GM12878 (cell line): ENCODE data around the gene FAM193A. TPM values are rescaled to one million over a fixed set of nuclear protein-coding genes. Genes with fewer than 3 reads are reported as not detected.
A peak's percentile ranks its signal among the peaks of the same experiment; 100 is the strongest.

Experiments
- CBX3 ChIP-seq: fragments of 200-600 bp; sonication (generic); IDR thresholded peaks from 2 replicates; pipeline ENCODE4 v1.6.1; 2016; ENCODE audit warnings: low read depth, borderline replicate concordance
- FOXM1 ChIP-seq: IDR thresholded peaks from 2 replicates; pipeline ENCODE4 v1.6.1; 2012; ENCODE audit warnings: low read depth, mild to moderate bottlenecking, inconsistent platforms, low read length, moderate library complexity
- HDGF ChIP-seq: fragments of 450-650 bp; IDR thresholded peaks from 2 replicates; pipeline ENCODE4 v1.6.1; 2016; ENCODE audit warnings: antibody characterized with exemption
- MEF2A ChIP-seq: IDR thresholded peaks from 2 replicates; pipeline ENCODE4 v1.6.1; 2011; ENCODE audit warnings: low read depth, mild to moderate bottlenecking, low read length, moderate library complexity; ENCODE audit not compliant: insufficient read depth
- NFIC ChIP-seq: IDR thresholded peaks from 2 replicates; pipeline ENCODE4 v1.6.1; 2012; ENCODE audit warnings: low read depth, mild to moderate bottlenecking, inconsistent platforms, low read length, moderate library complexity
- NFYB ChIP-seq: IDR thresholded peaks from 2 replicates; pipeline ENCODE4 v1.6.1; 2011; ENCODE audit warnings: low read depth, mild to moderate bottlenecking, low read length, improper control_type of control experiment, moderate library complexity; ENCODE audit not compliant: insufficient read depth
- RCOR1 ChIP-seq: conservative IDR thresholded peaks from 2 replicates; pipeline ENCODE4 v1.6.1; 2012; ENCODE audit warnings: low read depth, low read length, improper control_type of control experiment
- SMARCA5 ChIP-seq: fragments of 450-650 bp; IDR thresholded peaks from 2 replicates; pipeline ENCODE4 v1.6.1; 2017; ENCODE audit warnings: mild to moderate bottlenecking
- YBX1 ChIP-seq: fragments of 450-650 bp; IDR thresholded peaks from 2 replicates; pipeline ENCODE4 v1.6.1; 2016; ENCODE audit warnings: antibody characterized with exemption
- ZNF384 ChIP-seq: IDR thresholded peaks from 2 replicates; pipeline ENCODE4 v1.6.1; 2012; ENCODE audit warnings: low read depth, mild to moderate bottlenecking, low read length, improper control_type of control experiment, borderline replicate concordance
- polyA plus RNA-seq, 11 experiments: library from polyadenylated mRNA; depleted of rRNA in 4 of 11; unstranded in 6 of 11; stranded (reverse) in 5 of 11; fragments of >200 nt; fragmentation: Nextera tagmentation in 4 of 11; fragmentation: Illumina TruSeq in 1 of 11; extraction: Ambion mirVana in 4 of 11; extraction: Trizol in 1 of 11; gene quantifications; 1 replicate in 1 of 11; 2 replicates in 10 of 11; pipeline versions ENCODE4 v1.2.1 to v1.2.3, GENCODE V29; 2011 to 2016; ENCODE audit warnings: inconsistent platforms in 2 of 11, missing spikeins in 2 of 11, low read depth in 1 of 11
- total RNA-seq, 4 experiments: library from RNA; depleted of rRNA in 3 of 4; stranded (reverse); fragments of >200 nt in 3 of 4; fragmentation: Illumina TruSeq in 1 of 4; extraction: Trizol in 1 of 4; gene quantifications; 2 replicates each; pipeline versions ENCODE4 v1.2.1 to v1.2.3, GENCODE V29; 2013 to 2021
- TF ChIP-seq, protein P1 (sequence below): IDR thresholded peaks from 2 replicates; pipeline ENCODE4 v1.6.1; 2012; ENCODE audit warnings: improper control_type of control experiment, low read depth, low read length; ENCODE audit not compliant: insufficient replicate concordance
- TF ChIP-seq, protein P2 (sequence below), 3 experiments: IDR thresholded peaks in 2 of 3; conservative IDR thresholded peaks in 1 of 3; 2 replicates each; pipeline ENCODE4 v1.5.1; 2011; ENCODE audit warnings: low read depth in 3 of 3, low read length in 3 of 3, mild to moderate bottlenecking in 3 of 3, control low read depth in 2 of 3, moderate library complexity in 2 of 3, inconsistent platforms in 1 of 3, mixed read lengths in 1 of 3; ENCODE audit not compliant: control insufficient read depth in 2 of 3, insufficient read depth in 1 of 3; ENCODE audit errors: extremely low read depth in 1 of 3
- TF ChIP-seq, protein P3 (sequence below): fragments of 450-650 bp; IDR thresholded peaks from 2 replicates; pipeline ENCODE4 v1.6.1; 2017; ENCODE audit warnings: borderline replicate concordance
- TF ChIP-seq, protein P4 (sequence below): IDR thresholded peaks from 2 replicates; pipeline ENCODE4 v1.6.1; 2011; ENCODE audit warnings: low read depth, low read length, improper control_type of control experiment, borderline replicate concordance
- TF ChIP-seq, protein P5 (sequence below): IDR thresholded peaks from 2 replicates; pipeline ENCODE4 v1.6.1; 2011; ENCODE audit warnings: borderline replicate concordance, low read depth, mild to moderate bottlenecking, moderate library complexity, low read length; ENCODE audit not compliant: insufficient read depth, poor library complexity, severe bottlenecking
- TF ChIP-seq, protein P6 (sequence below): IDR thresholded peaks from 2 replicates; pipeline ENCODE4 v1.6.1; 2012; ENCODE audit warnings: low read length, inconsistent platforms

FAM193A gene
- total and polyA plus RNA-seq, 10 of the 15 experiments (the other 5 are each of a cell fraction or from before 2014, with no cell fraction given): 0.52 to 23.3 (median 7.4) TPM

DNA sequence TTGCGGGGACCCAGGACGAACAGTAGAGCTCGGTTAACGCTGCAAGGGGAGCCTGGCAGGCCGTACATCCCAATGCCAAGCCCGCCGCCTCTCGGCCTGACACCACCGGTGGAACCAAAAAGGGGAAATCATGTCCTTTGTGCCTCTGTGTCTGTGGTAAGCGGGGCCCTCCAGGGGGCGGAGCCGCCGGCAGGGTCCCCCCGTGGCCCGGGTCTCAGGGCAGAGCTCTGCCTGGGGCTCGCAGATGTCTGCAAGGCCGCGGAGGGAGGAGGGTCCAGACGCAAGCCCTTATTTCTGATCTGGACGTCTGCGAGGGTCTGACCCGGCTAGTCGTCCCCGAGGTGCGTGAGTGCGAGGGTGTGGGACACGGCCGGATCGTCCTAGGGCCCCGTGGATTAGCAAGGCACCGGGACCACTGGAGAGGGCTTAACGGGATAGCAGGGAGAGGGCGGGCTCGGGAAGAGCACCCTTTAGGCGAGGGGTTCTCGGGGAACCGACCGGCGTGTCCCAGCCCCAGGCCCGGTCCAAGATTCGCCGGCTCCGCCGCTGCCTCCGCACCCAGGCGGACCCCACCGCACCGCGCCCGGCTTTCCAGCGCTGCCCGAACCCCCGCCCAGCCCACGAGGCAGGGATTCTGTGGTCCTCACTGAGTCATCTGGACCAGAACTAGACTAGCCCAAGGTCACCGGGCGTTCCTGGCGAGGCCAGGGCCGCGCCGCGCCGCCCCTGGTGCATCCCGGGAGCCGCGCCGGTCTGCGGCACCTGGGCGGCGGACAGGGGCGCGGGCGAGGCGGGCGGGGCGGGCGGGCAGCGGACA, 863 bp upstream of the FAM193A start (continued):
- TF ChIP-seq, protein P1, sequence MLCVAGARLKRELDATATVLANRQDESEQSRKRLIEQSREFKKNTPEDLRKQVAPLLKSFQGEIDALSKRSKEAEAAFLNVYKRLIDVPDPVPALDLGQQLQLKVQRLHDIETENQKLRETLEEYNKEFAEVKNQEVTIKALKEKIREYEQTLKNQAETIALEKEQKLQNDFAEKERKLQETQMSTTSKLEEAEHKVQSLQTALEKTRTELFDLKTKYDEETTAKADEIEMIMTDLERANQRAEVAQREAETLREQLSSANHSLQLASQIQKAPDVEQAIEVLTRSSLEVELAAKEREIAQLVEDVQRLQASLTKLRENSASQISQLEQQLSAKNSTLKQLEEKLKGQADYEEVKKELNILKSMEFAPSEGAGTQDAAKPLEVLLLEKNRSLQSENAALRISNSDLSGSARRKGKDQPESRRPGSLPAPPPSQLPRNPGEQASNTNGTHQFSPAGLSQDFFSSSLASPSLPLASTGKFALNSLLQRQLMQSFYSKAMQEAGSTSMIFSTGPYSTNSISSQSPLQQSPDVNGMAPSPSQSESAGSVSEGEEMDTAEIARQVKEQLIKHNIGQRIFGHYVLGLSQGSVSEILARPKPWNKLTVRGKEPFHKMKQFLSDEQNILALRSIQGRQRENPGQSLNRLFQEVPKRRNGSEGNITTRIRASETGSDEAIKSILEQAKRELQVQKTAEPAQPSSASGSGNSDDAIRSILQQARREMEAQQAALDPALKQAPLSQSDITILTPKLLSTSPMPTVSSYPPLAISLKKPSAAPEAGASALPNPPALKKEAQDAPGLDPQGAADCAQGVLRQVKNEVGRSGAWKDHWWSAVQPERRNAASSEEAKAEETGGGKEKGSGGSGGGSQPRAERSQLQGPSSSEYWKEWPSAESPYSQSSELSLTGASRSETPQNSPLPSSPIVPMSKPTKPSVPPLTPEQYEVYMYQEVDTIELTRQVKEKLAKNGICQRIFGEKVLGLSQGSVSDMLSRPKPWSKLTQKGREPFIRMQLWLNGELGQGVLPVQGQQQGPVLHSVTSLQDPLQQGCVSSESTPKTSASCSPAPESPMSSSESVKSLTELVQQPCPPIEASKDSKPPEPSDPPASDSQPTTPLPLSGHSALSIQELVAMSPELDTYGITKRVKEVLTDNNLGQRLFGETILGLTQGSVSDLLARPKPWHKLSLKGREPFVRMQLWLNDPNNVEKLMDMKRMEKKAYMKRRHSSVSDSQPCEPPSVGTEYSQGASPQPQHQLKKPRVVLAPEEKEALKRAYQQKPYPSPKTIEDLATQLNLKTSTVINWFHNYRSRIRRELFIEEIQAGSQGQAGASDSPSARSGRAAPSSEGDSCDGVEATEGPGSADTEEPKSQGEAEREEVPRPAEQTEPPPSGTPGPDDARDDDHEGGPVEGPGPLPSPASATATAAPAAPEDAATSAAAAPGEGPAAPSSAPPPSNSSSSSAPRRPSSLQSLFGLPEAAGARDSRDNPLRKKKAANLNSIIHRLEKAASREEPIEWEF: no peak
- no peak; the same call in 1 of the 2 replicates for TF ChIP-seq SMARCA5
- TF ChIP-seq ZNF384: no peak
- no peak for TF ChIP-seq MEF2A
- TF ChIP-seq, protein P2, sequence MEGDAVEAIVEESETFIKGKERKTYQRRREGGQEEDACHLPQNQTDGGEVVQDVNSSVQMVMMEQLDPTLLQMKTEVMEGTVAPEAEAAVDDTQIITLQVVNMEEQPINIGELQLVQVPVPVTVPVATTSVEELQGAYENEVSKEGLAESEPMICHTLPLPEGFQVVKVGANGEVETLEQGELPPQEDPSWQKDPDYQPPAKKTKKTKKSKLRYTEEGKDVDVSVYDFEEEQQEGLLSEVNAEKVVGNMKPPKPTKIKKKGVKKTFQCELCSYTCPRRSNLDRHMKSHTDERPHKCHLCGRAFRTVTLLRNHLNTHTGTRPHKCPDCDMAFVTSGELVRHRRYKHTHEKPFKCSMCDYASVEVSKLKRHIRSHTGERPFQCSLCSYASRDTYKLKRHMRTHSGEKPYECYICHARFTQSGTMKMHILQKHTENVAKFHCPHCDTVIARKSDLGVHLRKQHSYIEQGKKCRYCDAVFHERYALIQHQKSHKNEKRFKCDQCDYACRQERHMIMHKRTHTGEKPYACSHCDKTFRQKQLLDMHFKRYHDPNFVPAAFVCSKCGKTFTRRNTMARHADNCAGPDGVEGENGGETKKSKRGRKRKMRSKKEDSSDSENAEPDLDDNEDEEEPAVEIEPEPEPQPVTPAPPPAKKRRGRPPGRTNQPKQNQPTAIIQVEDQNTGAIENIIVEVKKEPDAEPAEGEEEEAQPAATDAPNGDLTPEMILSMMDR (IDR thresholded peaks at IDR 0.05 in 2 of 3, conservative IDR thresholded peaks at IDR 0.05 in 1 of 3; ENCODE audit: control insufficient read depth in 2 of 3, extremely low read depth in 1 of 3, insufficient read depth in 1 of 3, low read depth in 3 of 3, low read length in 3 of 3): peak in 2 of 3 experiments; percentile 33 to 68; a peak in 3 of 6 replicates
- TF ChIP-seq, protein P3, sequence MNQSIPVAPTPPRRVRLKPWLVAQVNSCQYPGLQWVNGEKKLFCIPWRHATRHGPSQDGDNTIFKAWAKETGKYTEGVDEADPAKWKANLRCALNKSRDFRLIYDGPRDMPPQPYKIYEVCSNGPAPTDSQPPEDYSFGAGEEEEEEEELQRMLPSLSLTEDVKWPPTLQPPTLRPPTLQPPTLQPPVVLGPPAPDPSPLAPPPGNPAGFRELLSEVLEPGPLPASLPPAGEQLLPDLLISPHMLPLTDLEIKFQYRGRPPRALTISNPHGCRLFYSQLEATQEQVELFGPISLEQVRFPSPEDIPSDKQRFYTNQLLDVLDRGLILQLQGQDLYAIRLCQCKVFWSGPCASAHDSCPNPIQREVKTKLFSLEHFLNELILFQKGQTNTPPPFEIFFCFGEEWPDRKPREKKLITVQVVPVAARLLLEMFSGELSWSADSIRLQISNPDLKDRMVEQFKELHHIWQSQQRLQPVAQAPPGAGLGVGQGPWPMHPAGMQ: no peak
- TF ChIP-seq, protein P4, sequence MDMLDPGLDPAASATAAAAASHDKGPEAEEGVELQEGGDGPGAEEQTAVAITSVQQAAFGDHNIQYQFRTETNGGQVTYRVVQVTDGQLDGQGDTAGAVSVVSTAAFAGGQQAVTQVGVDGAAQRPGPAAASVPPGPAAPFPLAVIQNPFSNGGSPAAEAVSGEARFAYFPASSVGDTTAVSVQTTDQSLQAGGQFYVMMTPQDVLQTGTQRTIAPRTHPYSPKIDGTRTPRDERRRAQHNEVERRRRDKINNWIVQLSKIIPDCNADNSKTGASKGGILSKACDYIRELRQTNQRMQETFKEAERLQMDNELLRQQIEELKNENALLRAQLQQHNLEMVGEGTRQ: no peak
- no peak for TF ChIP-seq NFYB
- TF ChIP-seq CBX3: no peak
- TF ChIP-seq RCOR1: no peak
- TF ChIP-seq, protein P5, sequence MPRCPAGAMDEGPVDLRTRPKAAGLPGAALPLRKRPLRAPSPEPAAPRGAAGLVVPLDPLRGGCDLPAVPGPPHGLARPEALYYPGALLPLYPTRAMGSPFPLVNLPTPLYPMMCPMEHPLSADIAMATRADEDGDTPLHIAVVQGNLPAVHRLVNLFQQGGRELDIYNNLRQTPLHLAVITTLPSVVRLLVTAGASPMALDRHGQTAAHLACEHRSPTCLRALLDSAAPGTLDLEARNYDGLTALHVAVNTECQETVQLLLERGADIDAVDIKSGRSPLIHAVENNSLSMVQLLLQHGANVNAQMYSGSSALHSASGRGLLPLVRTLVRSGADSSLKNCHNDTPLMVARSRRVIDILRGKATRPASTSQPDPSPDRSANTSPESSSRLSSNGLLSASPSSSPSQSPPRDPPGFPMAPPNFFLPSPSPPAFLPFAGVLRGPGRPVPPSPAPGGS: no peak
- TF ChIP-seq, protein P6, sequence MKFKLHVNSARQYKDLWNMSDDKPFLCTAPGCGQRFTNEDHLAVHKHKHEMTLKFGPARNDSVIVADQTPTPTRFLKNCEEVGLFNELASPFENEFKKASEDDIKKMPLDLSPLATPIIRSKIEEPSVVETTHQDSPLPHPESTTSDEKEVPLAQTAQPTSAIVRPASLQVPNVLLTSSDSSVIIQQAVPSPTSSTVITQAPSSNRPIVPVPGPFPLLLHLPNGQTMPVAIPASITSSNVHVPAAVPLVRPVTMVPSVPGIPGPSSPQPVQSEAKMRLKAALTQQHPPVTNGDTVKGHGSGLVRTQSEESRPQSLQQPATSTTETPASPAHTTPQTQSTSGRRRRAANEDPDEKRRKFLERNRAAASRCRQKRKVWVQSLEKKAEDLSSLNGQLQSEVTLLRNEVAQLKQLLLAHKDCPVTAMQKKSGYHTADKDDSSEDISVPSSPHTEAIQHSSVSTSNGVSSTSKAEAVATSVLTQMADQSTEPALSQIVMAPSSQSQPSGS: no peak
- TF ChIP-seq HDGF: no peak
- TF ChIP-seq NFIC: no peak
- no peak for TF ChIP-seq FOXM1
- no peak for TF ChIP-seq YBX1
